Esophagus muscularis mucosa (tissue), 4 donors: ENCODE data around the gene DOCK1. TPM values are rescaled to one million over a fixed set of nuclear protein-coding genes. Genes with fewer than 3 reads are reported as not detected.

Source experiments
- DNase-seq: peaks from one replicate; pipeline ENCODE4 v3.0.0-alpha.2; 2017; ENCODE audit errors: extremely low spot score
- H3K27ac ChIP-seq, 4 donors: fragments of 200-600 bp; sonication (generic); replicated peaks in 1 of 4; 1 replicate in 3 of 4; 2 replicates in 1 of 4; pipeline ENCODE4 v1.5.1; 2016 to 2019; ENCODE audit warnings: mild to moderate bottlenecking in 1 of 4
- H3K27me3 ChIP-seq, 4 donors: fragments of 200-600 bp; sonication (generic); one replicate each; pipeline versions ENCODE4 v1.5.1 to v1.6.0; 2016 to 2019
- H3K36me3 ChIP-seq, 4 donors: fragments of 200-600 bp; sonication (generic); one replicate each; pipeline ENCODE4 v1.5.1; 2016 to 2019
- H3K4me1 ChIP-seq, 4 donors: fragments of 200-600 bp; sonication (generic); one replicate each; pipeline ENCODE4 v1.5.1; 2016 to 2019
- H3K4me3 ChIP-seq, 4 donors: fragments of 200-600 bp; sonication (generic); 1 replicate in 2 of 4; 2 replicates in 2 of 4; pipeline ENCODE4 v1.5.1; 2016 to 2019; ENCODE audit warnings: mild to moderate bottlenecking in 4 of 4, moderate library complexity in 1 of 4
- H3K9me3 ChIP-seq, 4 donors: fragments of 200-600 bp; sonication (generic); 1 replicate in 3 of 4; 2 replicates in 1 of 4; pipeline ENCODE4 v1.5.1; 2016 to 2019
- EP300 ChIP-seq: sonication (generic); formaldehyde crosslinking; IDR thresholded peaks from one replicate; pipeline ENCODE4 v1.6.1; 2017; ENCODE audit warnings: antibody characterized with exemption
- POLR2A ChIP-seq: fragments of 450-650 bp; IDR thresholded peaks from one replicate; pipeline ENCODE4 v1.6.1; 2017; ENCODE audit warnings: antibody characterized with exemption, moderate library complexity, mild to moderate bottlenecking, low read depth
- POLR2AphosphoS5 ChIP-seq, 2 donors: sonication (generic); formaldehyde crosslinking; IDR thresholded peaks; one replicate each; pipeline ENCODE4 v1.6.1; 2017; ENCODE audit warnings: antibody characterized with exemption in 2 of 2
- WGBS: methylation state at CpG from one replicate; pipeline ENCODE4 v1.1.5; 2018; 5-methylcytosine and 5-hydroxymethylcytosine counted together
- intact Hi-C: fragments of 100-400 bp; cut with DNase I; formaldehyde crosslinking; loops from one replicate; pipeline ENCODE4 v1.15.1; 2023
- total RNA-seq, 4 donors: library from RNA; depleted of rRNA; stranded (reverse); fragments of >200 nt; gene quantifications; one replicate each; pipeline versions ENCODE4 v1.1.0 to v1.2.1, GENCODE V29; 2016
- TF ChIP-seq, protein P1 (sequence below), 3 experiments: fragments of 200-600 bp in 2 of 3; fragments of 450-650 bp in 1 of 3; sonication (generic) in 2 of 3; IDR thresholded peaks; one replicate each; pipeline ENCODE4 v1.5.1; 2017 to 2019; ENCODE audit warnings: antibody characterized with exemption in 3 of 3, mild to moderate bottlenecking in 2 of 3, moderate library complexity in 1 of 3

DOCK1 gene
- total RNA-seq, 4 donors from 2014 or later = 41.4 to 60.3 (median 55.3) TPM

DNA sequence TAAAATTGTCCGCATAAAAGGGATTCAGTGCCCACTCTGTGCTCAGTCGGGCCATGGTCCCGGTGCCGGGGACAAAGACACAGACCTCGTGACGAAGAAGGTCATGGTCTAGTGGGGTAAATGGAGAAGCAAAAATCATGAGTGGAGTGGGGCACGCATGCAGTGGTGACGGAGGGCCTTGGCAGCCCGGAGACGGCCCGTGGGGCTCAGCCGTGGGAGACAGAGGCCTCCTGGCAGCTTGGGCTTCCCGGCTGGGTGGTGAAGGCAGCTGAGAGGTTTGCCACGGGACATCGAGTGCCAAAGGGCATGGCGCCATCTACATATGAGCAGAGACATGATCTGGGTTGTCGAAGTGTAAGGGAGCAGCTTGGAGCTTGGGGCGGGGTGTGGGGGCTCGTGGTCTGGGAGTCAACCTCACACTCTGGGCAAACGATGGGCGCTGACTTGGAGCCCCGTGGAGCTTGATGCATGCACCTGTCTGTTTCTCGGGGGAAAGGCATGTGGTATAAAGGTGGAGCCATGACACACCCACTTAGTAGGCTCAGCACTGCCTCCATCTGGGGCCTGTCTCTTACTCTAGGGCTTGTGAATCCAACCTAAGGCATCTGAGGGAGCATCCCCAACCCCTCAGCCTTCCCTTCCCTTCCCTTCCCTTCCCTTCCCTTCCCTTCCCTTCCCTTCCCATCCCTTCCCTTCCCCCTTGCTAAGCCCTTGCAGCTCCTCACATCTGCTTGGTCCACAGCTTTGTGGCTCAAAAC, 442.2 kb downstream of the DOCK1 start:
- no peak overlapping the region for H3K27ac ChIP-seq
- no peak overlapping the region for H3K4me3 ChIP-seq
- no peak for TF ChIP-seq POLR2AphosphoS5 (IDR thresholded peaks at IDR 0.05)
- TF ChIP-seq EP300 = no peak
- intact Hi-C loops = no loop called here
- H3K27me3 ChIP-seq = no peaks in the 10 kb centered on the region
- 94% methylated on average over 22 of the region's 23 CpGs for WGBS
- DNase-seq = no peak
- no peaks in the 10 kb centered on the region for H3K4me1 ChIP-seq
- H3K9me3 ChIP-seq = no peaks in the 10 kb centered on the region
- H3K36me3 ChIP-seq = peaks cover 24 to 38% (median 33%) of the 10 kb centered on the region in 4 donors

DNA sequence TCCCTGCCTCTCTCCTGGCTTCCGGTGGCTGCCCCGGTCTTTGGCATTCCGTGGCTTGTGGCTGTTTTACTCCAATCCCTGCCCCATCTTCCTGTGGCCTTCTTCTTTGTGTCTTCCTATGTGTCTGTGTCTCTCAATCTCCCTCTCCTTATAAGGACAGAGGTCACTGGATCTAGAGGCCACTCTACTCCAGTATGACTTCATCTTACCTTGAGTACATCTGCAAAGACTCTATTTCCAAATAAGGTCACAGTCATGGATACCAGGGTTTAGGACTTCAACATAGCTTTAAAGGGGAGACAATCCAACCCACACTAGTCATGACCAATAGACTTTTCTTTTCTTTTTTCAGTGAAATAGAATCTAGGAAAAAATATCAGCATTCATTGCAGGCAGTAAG, 444.5 kb downstream of the DOCK1 start:
- Histone ChIP-seq H3K4me1 (no peaks in the 10 kb centered on the region), H3K27me3 (no peaks in the 10 kb centered on the region), H3K36me3 (peaks cover 19 to 25% (median 20%) of the 10 kb centered on the region in 4 donors), H3K27ac (no peak overlapping the region), H3K9me3 (no peaks in the 10 kb centered on the region), H3K4me3 (no peak overlapping the region)
- DNase-seq = no peak
- intact Hi-C loops = no loop called here
- 94% methylated on average over 3 of the region's 3 CpGs for WGBS
- no peak for TF ChIP-seq EP300
- TF ChIP-seq, protein P1, sequence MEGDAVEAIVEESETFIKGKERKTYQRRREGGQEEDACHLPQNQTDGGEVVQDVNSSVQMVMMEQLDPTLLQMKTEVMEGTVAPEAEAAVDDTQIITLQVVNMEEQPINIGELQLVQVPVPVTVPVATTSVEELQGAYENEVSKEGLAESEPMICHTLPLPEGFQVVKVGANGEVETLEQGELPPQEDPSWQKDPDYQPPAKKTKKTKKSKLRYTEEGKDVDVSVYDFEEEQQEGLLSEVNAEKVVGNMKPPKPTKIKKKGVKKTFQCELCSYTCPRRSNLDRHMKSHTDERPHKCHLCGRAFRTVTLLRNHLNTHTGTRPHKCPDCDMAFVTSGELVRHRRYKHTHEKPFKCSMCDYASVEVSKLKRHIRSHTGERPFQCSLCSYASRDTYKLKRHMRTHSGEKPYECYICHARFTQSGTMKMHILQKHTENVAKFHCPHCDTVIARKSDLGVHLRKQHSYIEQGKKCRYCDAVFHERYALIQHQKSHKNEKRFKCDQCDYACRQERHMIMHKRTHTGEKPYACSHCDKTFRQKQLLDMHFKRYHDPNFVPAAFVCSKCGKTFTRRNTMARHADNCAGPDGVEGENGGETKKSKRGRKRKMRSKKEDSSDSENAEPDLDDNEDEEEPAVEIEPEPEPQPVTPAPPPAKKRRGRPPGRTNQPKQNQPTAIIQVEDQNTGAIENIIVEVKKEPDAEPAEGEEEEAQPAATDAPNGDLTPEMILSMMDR (IDR thresholded peaks at IDR 0.05) = no peak
- TF ChIP-seq POLR2AphosphoS5 (IDR thresholded peaks at IDR 0.05) = no peak
- no peak for TF ChIP-seq POLR2A

DNA sequence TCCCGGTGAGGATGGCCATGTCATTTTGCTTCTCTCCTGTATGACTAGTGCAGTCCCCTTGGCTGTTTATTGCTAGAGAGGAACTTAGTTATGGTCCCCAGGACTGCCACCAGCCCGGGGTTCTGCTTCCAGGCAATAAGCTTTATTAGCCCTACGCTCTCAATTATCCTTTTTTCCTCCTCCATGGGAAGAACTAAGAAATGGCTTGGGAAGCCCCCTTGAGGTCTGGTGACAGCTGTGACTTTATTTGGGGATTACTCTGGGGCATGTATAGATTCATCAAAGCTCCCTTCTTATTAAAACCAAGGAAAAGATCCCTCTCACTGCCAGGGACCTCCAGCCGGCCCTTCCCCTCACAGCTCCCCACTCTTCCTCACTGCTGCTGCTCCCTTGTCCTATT, 446.3 kb downstream of the DOCK1 start:
- H3K27ac ChIP-seq = no peak overlapping the region
- WGBS = 89% methylated on average over 4 of the region's 4 CpGs
- no peaks in the 10 kb centered on the region for H3K9me3 ChIP-seq
- no peak overlapping the region for H3K4me3 ChIP-seq
- no peak for DNase-seq
- H3K4me1 ChIP-seq = no peaks in the 10 kb centered on the region
- peaks cover 6 to 22% (median 14%) of the 10 kb centered on the region in 4 donors for H3K36me3 ChIP-seq
- TF ChIP-seq EP300 (no peak), POLR2A (no peak), POLR2AphosphoS5 (IDR thresholded peaks at IDR 0.05) (no peak)
- TF ChIP-seq, protein P1 (IDR thresholded peaks at IDR 0.05) = no peak
- intact Hi-C loops = no loop called here
- no peaks in the 10 kb centered on the region for H3K27me3 ChIP-seq

DNA sequence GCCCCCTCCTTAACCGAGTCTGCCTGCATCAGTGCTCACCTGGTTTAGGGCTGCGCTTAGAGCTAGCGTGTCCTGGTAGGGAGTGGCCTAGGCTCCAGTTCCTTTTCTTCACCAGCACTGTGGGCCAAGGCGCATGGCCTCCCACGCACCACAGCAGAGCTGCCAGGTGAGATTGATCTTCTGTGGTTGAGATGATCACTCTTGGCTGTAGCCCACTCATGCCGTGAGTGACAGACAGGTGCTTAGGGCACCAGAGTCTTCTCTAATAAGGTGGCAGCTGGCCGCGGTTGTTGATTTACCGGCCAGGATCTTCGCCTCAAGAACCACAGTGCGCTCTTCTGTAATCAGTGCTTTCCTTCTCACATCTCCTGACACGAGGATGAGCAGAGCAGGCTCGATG, 448.3 kb downstream of the DOCK1 start:
- H3K4me1 ChIP-seq = no peaks in the 10 kb centered on the region
- intact Hi-C loops = no loop called here
- no peak overlapping the region for H3K4me3 ChIP-seq
- no peaks in the 10 kb centered on the region for H3K9me3 ChIP-seq
- no peak for DNase-seq
- H3K27ac ChIP-seq = no peak overlapping the region
- TF ChIP-seq, protein P1 (IDR thresholded peaks at IDR 0.05) = no peak
- TF ChIP-seq EP300 (no peak), POLR2A (no peak)
- 92% methylated on average over 12 of the region's 13 CpGs for WGBS
- H3K27me3 ChIP-seq = no peaks in the 10 kb centered on the region
- peaks cover 4 to 20% (median 17%) of the 10 kb centered on the region in 4 donors for H3K36me3 ChIP-seq

DNA sequence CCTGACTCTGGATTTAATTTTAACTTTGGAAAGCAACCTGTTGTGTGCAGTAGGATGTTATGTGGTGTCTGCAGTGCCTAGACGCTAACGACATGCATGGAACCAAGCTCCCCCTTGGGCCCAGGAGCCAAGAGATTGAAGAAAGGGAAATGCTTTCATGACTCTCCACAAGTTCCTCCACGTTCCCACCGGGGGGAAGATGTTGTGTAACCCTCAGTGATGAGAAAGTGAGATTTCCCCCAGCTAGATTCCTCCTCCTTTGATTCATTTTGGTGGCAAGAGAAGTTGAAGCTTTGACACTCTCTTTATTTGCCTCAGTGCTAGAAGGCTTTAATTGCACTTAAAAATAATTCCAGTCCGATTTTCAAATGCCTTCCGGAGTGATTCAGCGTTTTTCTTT, 449.0 kb downstream of the DOCK1 start:
- intact Hi-C loops = no loop called here
- H3K27me3 ChIP-seq = no peaks in the 10 kb centered on the region
- no peaks in the 10 kb centered on the region for H3K9me3 ChIP-seq
- no peaks in the 10 kb centered on the region for H3K4me1 ChIP-seq
- WGBS = 70% methylated on average over 7 of the region's 7 CpGs
- H3K36me3 ChIP-seq = peaks cover 4 to 20% (median 17%) of the 10 kb centered on the region in 4 donors
- TF ChIP-seq POLR2AphosphoS5 (IDR thresholded peaks at IDR 0.05) = no peak
- TF ChIP-seq, protein P1 (IDR thresholded peaks at IDR 0.05) = no peak
- no peak for TF ChIP-seq POLR2A
- no peak for TF ChIP-seq EP300
- H3K4me3 ChIP-seq = no peak overlapping the region
- DNase-seq = no peak
- no peak overlapping the region for H3K27ac ChIP-seq
